Body of pancreas (tissue), 4 donors: Measurements from ENCODE around the gene BARD1.
A peak's percentile ranks its signal among the peaks of the same experiment; 100 is the strongest.

ENCODE experiments used
- CTCF ChIP-seq, 7 experiments: fragments of 450-650 bp in 4 of 7; fragments of 200-600 bp in 3 of 7; sonication (generic) in 3 of 7; IDR thresholded peaks; one replicate each; pipeline ENCODE4 v1.5.1; 2016 to 2019; ENCODE audit warnings: antibody characterized with exemption in 7 of 7
- POLR2A ChIP-seq, 3 donors: fragments of 450-650 bp; IDR thresholded peaks; one replicate each; pipeline ENCODE4 v1.6.1; 2016; ENCODE audit warnings: antibody characterized with exemption in 3 of 3, mild to moderate bottlenecking in 2 of 3

- TF ChIP-seq CTCF (IDR thresholded peaks at IDR 0.05) (no peak), POLR2A (IDR thresholded peaks at IDR 0.05) (peak; percentile 21 to 68 (median 60))
These were observed 475 bp upstream of the BARD1 start for GRCh38 chr2:214809751-214810564.
